Erythroblast (primary cell): ENCODE data around the gene P2RX3.

Experiments used
- GATA1 ChIP-seq: IDR thresholded peaks from 2 replicates; pipeline ENCODE4 v1.6.1; 2011; ENCODE audit warnings: low read depth, mild to moderate bottlenecking, control low read depth, low read length, moderate library complexity
- POLR2A ChIP-seq: IDR thresholded peaks from 2 replicates; pipeline ENCODE4 v1.6.1; 2011; ENCODE audit warnings: mild to moderate bottlenecking, low read length

DNA sequence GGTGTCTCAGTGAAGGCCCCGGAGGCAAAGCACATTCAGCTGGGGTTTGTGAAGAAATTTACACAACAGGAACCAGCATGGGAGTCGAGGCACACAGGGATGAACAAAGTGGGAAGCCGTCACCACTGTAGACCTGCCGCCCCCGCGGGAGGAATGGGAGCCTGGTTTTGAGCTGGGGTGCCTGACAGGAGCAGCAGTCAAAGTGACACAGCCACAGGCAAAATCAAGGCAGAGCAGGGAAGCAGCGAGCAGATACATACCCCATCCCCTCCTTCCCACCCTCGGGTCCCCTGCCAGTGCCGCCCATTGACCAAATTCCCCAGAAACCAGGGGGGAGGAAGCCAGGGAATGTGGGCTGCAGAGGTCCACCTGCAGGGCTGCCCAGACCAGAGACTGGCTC, 20.8 kb downstream of the P2RX3 start:
- TF ChIP-seq GATA1 = no peak
- no peak for TF ChIP-seq POLR2A
